ENCODE results near the gene SLC24A4.
A peak's percentile ranks its signal among the peaks of the same experiment; 100 is the strongest.
"Not testable (repeated sequence)": the region's sequence is repeated elsewhere in the genome, so short reads cannot be mapped to it uniquely, and the experiment has no call there.

The SLC24A4 gene

GRCh38 chr14:92528486-92529100 lies 205.6 kb downstream of the SLC24A4 start:
- no peak for DNase-seq

GRCh38 chr14:92529903-92530302 lies 206.9 kb downstream of the SLC24A4 start:
- no peak for DNase-seq

DNA sequence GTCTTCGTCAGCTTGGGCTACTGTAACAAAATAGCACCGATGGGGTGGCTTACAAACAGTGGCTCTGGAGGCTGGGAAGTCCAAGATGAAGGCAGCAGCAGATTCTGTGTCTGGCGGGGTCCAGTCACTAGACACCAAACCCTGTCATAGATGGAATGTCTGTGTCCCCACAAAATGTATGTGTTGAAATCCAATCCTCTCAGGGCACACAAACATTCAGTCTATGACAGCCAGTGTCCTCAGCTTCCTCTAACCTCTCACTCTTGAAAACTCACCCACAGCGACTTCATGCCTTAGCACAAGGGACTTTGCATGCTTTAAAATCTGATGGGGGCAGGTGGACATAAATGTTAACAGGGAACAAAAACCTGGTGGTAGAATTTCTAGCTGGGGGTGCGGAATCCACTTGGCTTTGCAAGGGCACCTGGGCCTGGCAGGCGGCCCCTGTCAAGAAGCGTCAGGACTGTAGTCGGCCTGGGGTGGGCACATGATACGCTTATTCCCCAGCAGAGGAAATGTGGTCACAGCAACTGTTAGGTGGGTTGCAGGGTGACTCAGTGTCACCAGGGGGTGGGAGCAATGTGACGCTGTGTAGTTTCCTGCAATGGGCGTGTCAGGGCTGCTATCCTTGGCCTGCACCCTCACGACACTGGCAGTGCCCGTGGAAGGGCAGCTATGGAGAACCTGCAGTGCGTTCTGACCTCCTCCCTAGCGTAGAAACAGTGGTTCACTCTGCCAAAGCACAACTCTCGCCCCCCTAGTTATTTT lies 208.3 kb downstream of the SLC24A4 start:
- DNase-seq, result no peak

DNA sequence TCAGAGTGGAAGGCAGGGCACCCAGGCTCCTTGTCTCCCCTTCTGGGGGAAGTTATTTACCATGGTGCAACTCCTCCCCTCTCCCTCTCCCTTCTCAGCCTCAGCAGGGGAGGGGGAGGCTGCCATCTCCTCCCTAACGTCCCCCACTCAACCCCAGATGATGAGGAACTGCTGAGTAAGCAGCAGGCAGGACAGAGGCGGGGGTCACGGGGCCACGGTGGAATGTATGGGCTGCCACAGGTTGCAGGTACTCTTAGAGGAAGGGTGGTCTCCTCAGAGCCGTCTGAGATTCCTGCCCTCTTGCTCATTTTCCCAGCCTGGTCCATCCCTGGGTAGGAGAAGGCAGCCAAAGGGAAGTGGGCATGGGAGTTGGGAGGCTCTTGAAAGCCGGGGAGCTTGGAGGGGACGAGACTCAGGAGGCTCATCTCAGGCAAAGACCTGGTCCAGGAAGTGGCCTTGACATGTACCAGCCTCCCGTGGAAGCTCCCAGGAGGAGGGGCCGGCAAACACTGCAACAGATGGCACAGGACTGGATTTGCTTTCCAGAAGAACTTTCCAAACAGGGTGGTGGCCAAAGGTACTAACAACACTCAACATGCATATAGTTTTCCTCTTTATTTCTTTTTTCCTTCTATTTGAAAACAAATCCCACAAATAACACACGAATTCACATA lies 209.7 kb downstream of the SLC24A4 start:
- DNase-seq, result no peak

DNA sequence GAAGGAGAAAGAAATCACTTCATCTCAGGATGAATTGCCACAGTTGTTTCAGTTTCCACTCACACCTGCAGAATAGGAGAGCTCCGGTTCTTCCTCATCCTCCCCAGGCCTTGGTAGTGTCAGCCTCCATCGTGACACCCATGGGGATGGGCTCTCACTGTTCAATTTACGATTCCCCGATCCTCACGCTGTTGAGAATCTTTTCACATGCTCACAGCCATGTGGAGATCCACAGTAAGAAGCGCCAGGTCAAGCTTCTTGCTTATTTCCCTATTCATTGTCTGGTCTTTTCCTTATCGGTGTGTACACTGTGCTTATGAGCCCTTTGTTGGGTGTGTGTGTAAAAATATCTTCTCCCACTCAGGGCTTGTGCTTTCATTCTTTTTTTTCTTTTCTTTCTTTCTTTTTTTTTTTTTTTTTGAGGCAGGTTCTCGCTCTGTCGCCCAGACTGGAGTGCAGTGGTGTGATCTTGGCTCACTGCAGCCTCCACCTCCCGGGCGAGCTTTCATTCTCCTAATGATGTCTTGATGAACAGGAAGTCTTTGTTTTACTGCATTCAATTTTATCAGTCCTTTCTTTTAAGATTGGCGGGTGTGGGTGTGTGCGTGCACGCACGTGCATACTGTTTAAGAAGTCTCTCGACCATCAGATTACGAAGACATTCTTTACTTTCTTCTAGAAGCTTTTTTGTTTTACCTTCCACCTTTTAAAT lies 212.1 kb downstream of the SLC24A4 start:
- DNase-seq, result no peak

GRCh38 chr14:92536231-92536630 lies 213.3 kb downstream of the SLC24A4 start:
- not testable (repeated sequence) for DNase-seq

DNA sequence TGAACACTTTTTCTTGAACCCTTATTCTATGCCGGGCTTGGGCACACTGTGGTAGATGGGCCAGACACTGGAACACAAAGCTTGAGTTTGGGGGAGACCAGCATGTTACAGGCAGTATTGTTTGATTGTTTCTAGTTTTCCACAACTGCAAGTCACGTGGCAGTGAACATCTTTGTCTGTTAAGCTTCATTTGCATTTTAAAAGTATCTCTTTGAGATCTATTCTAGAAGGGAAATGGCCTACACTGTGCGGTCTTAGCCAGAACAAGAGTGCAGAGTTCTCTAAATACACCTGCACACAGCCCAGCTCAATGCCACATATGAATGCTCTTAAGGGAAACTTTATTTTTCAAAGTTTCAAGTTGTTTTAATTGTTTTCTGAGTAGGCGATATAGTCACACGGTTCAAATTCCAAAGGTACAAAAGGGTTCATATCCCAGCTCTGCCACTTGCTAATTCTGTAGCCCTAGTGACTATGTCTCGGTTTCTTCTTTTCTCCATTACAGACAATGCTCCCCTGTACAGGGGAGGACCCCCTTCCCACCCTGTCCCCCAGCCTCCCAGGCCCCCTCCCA lies 215.5 kb downstream of the SLC24A4 start:
- DNase-seq, result no peak

DNA sequence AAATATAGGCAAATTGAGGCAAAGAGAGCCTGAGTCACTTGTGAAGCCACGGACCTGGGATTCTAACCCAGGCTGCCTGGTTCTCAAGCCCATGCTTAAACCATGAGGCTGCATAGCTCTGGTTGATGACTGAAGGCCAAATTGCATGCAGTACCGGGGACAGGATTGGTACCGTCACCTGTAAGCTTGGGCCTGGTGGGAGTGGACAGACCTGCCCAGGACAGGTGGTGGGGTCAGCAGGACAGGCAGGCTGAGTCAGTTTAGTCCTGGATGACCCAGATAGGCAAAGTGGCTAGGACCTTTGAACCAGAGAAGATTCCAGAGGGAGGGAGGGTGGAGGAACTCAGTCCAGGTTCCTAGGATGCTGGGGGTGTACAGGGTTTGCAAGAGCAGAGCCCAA lies 216.5 kb downstream of the SLC24A4 start:
- DNase-seq, result no peak

DNA sequence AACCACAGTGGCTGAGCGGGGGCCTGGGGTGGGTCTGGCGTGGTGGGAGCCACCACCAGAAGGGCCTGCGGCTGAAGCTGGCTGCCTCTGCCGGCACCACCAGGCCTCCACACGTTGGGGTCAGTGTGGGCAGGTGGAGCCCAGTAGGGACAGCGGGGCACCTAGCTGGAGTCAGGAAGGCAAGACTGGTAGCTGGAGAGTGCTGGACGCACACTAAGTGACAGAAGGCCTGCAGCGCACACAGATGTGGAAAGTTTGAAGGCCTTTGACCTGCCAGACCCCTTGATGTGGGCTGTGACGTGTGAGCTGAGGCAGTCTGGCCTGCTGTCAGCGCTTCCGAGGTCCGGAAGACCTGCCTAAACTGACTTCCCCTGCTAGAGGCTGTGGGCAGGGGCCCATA lies 216.9 kb downstream of the SLC24A4 start:
- DNase-seq, result no peak

GRCh38 chr14:92540472-92541048 lies 217.6 kb downstream of the SLC24A4 start:
- DNase-seq, result no peak

- no peak for DNase-seq
These were observed 220.0 kb downstream of the SLC24A4 start for GRCh38 chr14:92542766-92543554.

DNA sequence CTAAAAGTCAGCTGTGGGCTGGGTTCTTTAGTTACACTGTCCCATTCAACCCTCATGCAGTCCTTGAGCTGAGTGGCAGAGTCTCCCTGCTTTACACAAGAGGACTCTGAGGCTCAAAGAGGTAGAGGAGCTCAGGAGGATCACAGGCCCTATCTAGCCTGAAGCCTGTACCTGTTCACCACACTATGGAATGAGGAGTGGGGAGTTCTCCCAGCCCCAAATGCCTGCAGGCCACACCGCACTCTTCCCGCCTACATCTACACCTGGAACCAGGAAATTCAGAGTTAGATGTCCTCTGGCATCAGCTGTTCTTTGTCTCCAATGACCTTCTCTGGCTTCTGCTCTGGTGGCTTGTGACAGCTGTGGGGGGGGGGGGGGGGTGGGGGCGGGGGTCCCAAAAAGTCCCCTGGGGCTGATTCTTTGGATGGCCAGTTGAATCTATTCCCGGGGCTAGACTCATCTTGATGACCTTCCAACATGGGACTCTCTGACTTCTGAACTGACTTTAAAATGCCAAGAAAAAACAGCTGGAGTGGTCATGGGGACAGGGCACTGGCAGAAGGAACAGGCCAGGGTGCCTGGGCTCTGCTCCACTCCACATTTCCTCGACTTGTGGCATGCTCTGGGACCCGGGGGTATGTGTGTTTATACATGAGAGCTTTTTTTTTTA lies 221.2 kb downstream of the SLC24A4 start:
- no peak for DNase-seq

- peak; percentile 68 for DNase-seq
These were observed 223.5 kb downstream of the SLC24A4 start for GRCh38 chr14:92546347-92547053.

GRCh38 chr14:92549105-92549858 lies 226.3 kb downstream of the SLC24A4 start:
- no peak for DNase-seq

DNA sequence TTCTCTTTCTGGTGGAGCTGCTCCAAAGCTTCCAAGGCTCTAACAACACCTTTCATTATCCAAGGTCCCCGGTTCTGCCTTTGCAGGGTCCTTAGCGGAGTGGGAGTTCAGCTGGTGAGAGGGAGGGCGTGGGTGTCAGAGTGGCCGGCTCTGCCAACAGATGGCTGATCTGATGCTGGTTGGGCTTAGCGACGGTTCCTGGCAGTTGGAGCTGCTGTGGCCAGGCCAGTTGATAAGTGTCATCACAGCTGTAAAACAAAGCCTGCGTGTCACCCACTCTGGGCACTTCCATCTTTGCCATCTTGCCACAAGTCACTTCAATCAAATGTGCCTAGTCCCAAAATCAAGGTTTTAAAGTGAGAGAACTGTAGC lies 226.9 kb downstream of the SLC24A4 start:
- DNase-seq, result no peak

All from NCI-H748 treated with DMSO at 0.1 percent for 48 hours (cell line).